H9 (cell line): Measurements from ENCODE around the gene SGO1. TPM values are rescaled to one million over a fixed set of nuclear protein-coding genes. Genes with fewer than 3 reads are reported as not detected.

Experiments
- DNase-seq: peaks from one replicate; pipeline ENCODE4 v3.0.0-alpha.2; 2017
- H2AFZ ChIP-seq: one replicate; pipeline ENCODE4 v1.6.1; 2013; ENCODE audit warnings: mild to moderate bottlenecking, low read length, control low read depth, moderate library complexity
- H2AK5ac ChIP-seq: 2 replicates; pipeline ENCODE4 v1.6.1; 2013; ENCODE audit warnings: low read length, control low read depth, mixed read lengths; ENCODE audit not compliant: insufficient read length
- H2BK120ac ChIP-seq: one replicate; pipeline ENCODE4 v1.6.1; 2013; ENCODE audit warnings: low read depth, mild to moderate bottlenecking, low read length, control low read depth, inconsistent platforms; ENCODE audit not compliant: poor library complexity, severe bottlenecking
- H2BK12ac ChIP-seq: 2 replicates; pipeline ENCODE4 v1.6.1; 2013; ENCODE audit warnings: low read length, control low read depth, mixed read lengths, low read depth; ENCODE audit not compliant: insufficient read length
- H2BK15ac ChIP-seq: 2 replicates; pipeline ENCODE4 v1.6.1; 2013; ENCODE audit warnings: low read depth, low read length, control low read depth
- H2BK20ac ChIP-seq: one replicate; pipeline ENCODE4 v1.6.1; 2013; ENCODE audit warnings: low read depth, mild to moderate bottlenecking, low read length, control low read depth, inconsistent platforms; ENCODE audit not compliant: poor library complexity, severe bottlenecking
- H2BK5ac ChIP-seq: 2 replicates; pipeline ENCODE4 v1.6.1; 2013; ENCODE audit warnings: low read length, control low read depth, mixed read lengths; ENCODE audit not compliant: insufficient read length
- H3K14ac ChIP-seq: 2 replicates; pipeline ENCODE4 v1.6.1; 2013; ENCODE audit warnings: low read length, control low read depth; ENCODE audit not compliant: insufficient read depth
- H3K18ac ChIP-seq: 2 replicates; pipeline ENCODE4 v1.6.1; 2013; ENCODE audit warnings: low read depth, mild to moderate bottlenecking, mixed read lengths, low read length, control low read depth; ENCODE audit not compliant: insufficient read length
- H3K23ac ChIP-seq: 2 replicates; pipeline ENCODE4 v1.6.1; 2013; ENCODE audit warnings: low read length, control low read depth, mixed read lengths, low read depth; ENCODE audit not compliant: insufficient read length
- H3K23me2 ChIP-seq: 2 replicates; pipeline ENCODE4 v1.6.1; 2013; ENCODE audit warnings: low read depth, mild to moderate bottlenecking, mixed read lengths, low read length, control low read depth; ENCODE audit not compliant: insufficient read length, poor library complexity, severe bottlenecking
- H3K27ac ChIP-seq: 2 replicates; pipeline ENCODE4 v1.5.1; 2013; ENCODE audit warnings: low read length, control low read depth, mixed read lengths, low read depth; ENCODE audit not compliant: insufficient read length
- H3K27me3 ChIP-seq: 2 replicates; pipeline ENCODE4 v1.6.1; 2013; ENCODE audit warnings: low read length, control low read depth, inconsistent platforms; ENCODE audit not compliant: insufficient read depth
- H3K4ac ChIP-seq: 2 replicates; pipeline ENCODE4 v1.6.1; 2013; ENCODE audit warnings: low read depth, mild to moderate bottlenecking, control low read depth, inconsistent platforms, low read length, moderate library complexity
- H3K4me1 ChIP-seq: 2 replicates; pipeline ENCODE4 v1.6.1; 2013; ENCODE audit warnings: low read length, control low read depth, inconsistent platforms; ENCODE audit not compliant: insufficient read depth
- H3K4me2 ChIP-seq: 2 replicates; pipeline ENCODE4 v1.6.1; 2013; ENCODE audit warnings: low read length, control low read depth, mixed read lengths; ENCODE audit not compliant: insufficient read length, insufficient read depth
- H3K56ac ChIP-seq: 2 replicates; pipeline ENCODE4 v1.6.1; 2013; ENCODE audit warnings: low read depth, mild to moderate bottlenecking, mixed read lengths, low read length, control low read depth; ENCODE audit not compliant: insufficient read length
- H3K79me1 ChIP-seq: 2 replicates; pipeline ENCODE4 v1.6.1; 2013; ENCODE audit warnings: low read depth, mild to moderate bottlenecking, moderate library complexity, low read length, control low read depth, inconsistent platforms; ENCODE audit not compliant: insufficient read depth, poor library complexity, severe bottlenecking
- H3K79me2 ChIP-seq: 2 replicates; pipeline ENCODE4 v1.6.1; 2013; ENCODE audit warnings: low read length, control low read depth, inconsistent platforms; ENCODE audit not compliant: insufficient read depth
- H3K9ac ChIP-seq: 2 replicates; pipeline ENCODE4 v1.6.1; 2013; ENCODE audit warnings: low read length, control low read depth, mixed read lengths; ENCODE audit not compliant: insufficient read length; ENCODE audit errors: extremely low read depth
- H3K9me3 ChIP-seq: one replicate; pipeline ENCODE4 v1.6.1; 2013; ENCODE audit warnings: low read depth, low read length, inconsistent platforms; ENCODE audit not compliant: control insufficient read depth
- H3T11ph ChIP-seq: one replicate; pipeline ENCODE4 v1.6.1; 2013; ENCODE audit warnings: mild to moderate bottlenecking, low read length, control low read depth, inconsistent platforms
- H4K20me1 ChIP-seq: one replicate; pipeline ENCODE4 v1.6.1; 2013; ENCODE audit not compliant: control insufficient read depth, insufficient read length, insufficient read depth
- H4K5ac ChIP-seq: 2 replicates; pipeline ENCODE4 v1.6.1; 2013; ENCODE audit warnings: low read depth, mild to moderate bottlenecking, mixed read lengths, low read length, control low read depth; ENCODE audit not compliant: insufficient read length
- H4K8ac ChIP-seq: replicated peaks from 2 replicates; pipeline ENCODE4 v1.6.1; 2013; ENCODE audit warnings: low read length, control low read depth, mixed read lengths, low read depth; ENCODE audit not compliant: insufficient read length
- H4K91ac ChIP-seq: 2 replicates; pipeline ENCODE4 v1.6.1; 2013; ENCODE audit warnings: low read depth, mild to moderate bottlenecking, moderate library complexity, mixed read lengths, low read length, control low read depth; ENCODE audit not compliant: insufficient read length
- H3K27ac Mint-ChIP-seq, 3 experiments: 2 replicates in 2 of 3; 3 replicates in 1 of 3; pipeline ENCODE4 v1.8.0; 2020 to 2021; ENCODE audit warnings: mixed read lengths in 3 of 3, mild to moderate bottlenecking in 1 of 3, moderate library complexity in 1 of 3
- H3K27me3 Mint-ChIP-seq: 2 replicates; pipeline ENCODE4 v1.8.0; 2021; ENCODE audit warnings: low read depth, mild to moderate bottlenecking, moderate library complexity, mixed read lengths
- H3K36me3 Mint-ChIP-seq, 3 experiments: 2 replicates in 2 of 3; 3 replicates in 1 of 3; pipeline ENCODE4 v1.8.0; 2020 to 2021; ENCODE audit warnings: low read depth in 3 of 3, mixed read lengths in 3 of 3; ENCODE audit not compliant: insufficient read depth in 1 of 3
- H3K4me1 Mint-ChIP-seq, 2 experiments: 2 replicates each; pipeline ENCODE4 v1.8.0; 2020; ENCODE audit warnings: mixed read lengths in 2 of 2
- H3K4me3 Mint-ChIP-seq, 2 experiments: 2 replicates in 1 of 2; 3 replicates in 1 of 2; pipeline ENCODE4 v1.8.0; 2020 to 2021; ENCODE audit warnings: mild to moderate bottlenecking in 2 of 2, mixed read lengths in 2 of 2, moderate library complexity in 1 of 2
- H3K9me3 Mint-ChIP-seq, 2 experiments: 2 replicates in 1 of 2; 3 replicates in 1 of 2; pipeline ENCODE4 v1.8.0; 2020; ENCODE audit warnings: mild to moderate bottlenecking in 2 of 2, mixed read lengths in 2 of 2, moderate library complexity in 1 of 2
- WGBS: extraction: QIAGEN DNeasy Blood & Tissue Kit; methylation state at CpG from one replicate; pipeline ENCODE4 v1.1.7; 2013; ENCODE audit warnings: missing lambda C conversion rate, low lambda C conversion rate, mixed read lengths; ENCODE audit not compliant: insufficient read length; ENCODE audit errors: extremely low coverage; 5-methylcytosine and 5-hydroxymethylcytosine counted together
- total RNA-seq: library from RNA; stranded (reverse); gene quantifications from 2 replicates; pipeline ENCODE4 v1.2.1, GENCODE V29; 2021
- TF ChIP-seq, protein P1 (sequence below): fragments of 200-600 bp; sonication (generic); conservative IDR thresholded peaks from 3 replicates; pipeline ENCODE4 v1.8.0; 2021; ENCODE audit warnings: antibody characterized with exemption, mild to moderate bottlenecking

Gene SGO1
- total RNA-seq, 1 experiment from 2014 or later: 30.7 TPM

DNA sequence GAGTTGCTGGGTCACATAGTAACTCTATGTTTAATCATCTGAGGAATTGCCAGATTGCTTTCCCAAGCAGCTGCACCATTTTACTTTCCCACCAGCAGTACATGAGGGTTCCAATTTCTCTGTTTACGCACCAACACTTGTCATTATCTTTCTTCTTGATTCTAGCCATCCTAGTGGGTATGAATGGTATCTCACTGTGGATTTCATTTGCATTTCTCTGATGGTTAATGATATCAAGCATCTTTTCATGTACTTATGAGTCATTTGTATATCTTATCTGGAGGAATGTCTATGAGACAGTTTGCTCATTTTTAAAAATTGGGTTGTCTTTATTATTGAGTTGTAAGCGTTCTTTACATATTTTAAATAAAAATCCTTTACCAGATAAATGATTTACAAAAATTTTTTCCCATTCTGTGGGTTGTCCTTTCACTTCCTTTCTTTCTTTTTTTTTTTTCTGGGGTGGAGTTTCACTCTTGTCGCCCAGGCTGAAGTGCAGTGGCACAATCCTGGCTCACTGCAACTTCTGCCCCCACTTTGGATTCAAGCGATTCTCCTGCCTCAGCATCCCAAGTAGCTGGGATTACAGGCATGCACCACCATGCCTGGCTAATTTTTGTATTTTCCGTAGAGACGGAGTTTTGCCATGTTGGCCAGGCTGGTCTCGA, 8.9 kb upstream of the SGO1 start:
- H3K23me2 ChIP-seq: no peaks in the 10 kb centered on the region
- H3K4me1 ChIP-seq: no peaks in the 10 kb centered on the region
- H3K56ac ChIP-seq: no peak overlapping the region
- H4K5ac ChIP-seq: no peak overlapping the region
- DNase-seq: no peak
- H2BK12ac ChIP-seq: no peak overlapping the region
- no peak overlapping the region for H3K23ac ChIP-seq
- H3K27me3 ChIP-seq: no peaks in the 10 kb centered on the region
- no peak overlapping the region for H3K4me2 ChIP-seq
- H3K9me3 Mint-ChIP-seq: no peaks in the 10 kb centered on the region
- TF ChIP-seq, protein P1, sequence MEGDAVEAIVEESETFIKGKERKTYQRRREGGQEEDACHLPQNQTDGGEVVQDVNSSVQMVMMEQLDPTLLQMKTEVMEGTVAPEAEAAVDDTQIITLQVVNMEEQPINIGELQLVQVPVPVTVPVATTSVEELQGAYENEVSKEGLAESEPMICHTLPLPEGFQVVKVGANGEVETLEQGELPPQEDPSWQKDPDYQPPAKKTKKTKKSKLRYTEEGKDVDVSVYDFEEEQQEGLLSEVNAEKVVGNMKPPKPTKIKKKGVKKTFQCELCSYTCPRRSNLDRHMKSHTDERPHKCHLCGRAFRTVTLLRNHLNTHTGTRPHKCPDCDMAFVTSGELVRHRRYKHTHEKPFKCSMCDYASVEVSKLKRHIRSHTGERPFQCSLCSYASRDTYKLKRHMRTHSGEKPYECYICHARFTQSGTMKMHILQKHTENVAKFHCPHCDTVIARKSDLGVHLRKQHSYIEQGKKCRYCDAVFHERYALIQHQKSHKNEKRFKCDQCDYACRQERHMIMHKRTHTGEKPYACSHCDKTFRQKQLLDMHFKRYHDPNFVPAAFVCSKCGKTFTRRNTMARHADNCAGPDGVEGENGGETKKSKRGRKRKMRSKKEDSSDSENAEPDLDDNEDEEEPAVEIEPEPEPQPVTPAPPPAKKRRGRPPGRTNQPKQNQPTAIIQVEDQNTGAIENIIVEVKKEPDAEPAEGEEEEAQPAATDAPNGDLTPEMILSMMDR: no peak
- H3K9ac ChIP-seq: no peak overlapping the region
- H4K91ac ChIP-seq: no peak overlapping the region
- H3T11ph ChIP-seq: no peak overlapping the region
- H2BK5ac ChIP-seq: no peak overlapping the region
- no peaks in the 10 kb centered on the region for H3K36me3 Mint-ChIP-seq
- H3K4ac ChIP-seq: no peak overlapping the region
- H3K14ac ChIP-seq: no peak overlapping the region
- no peak overlapping the region for H2BK15ac ChIP-seq
- H3K27ac Mint-ChIP-seq: no peak overlapping the region
- H3K27ac ChIP-seq: no peak overlapping the region
- no peaks in the 10 kb centered on the region for H3K9me3 ChIP-seq
- H2AFZ ChIP-seq: no peak overlapping the region
- no peak overlapping the region for H3K4me3 Mint-ChIP-seq
- no peaks in the 10 kb centered on the region for H3K79me2 ChIP-seq
- no peak overlapping the region for H4K8ac ChIP-seq
- H3K4me1 Mint-ChIP-seq: peaks cover 3 to 6% of the 10 kb centered on the region in 2 experiments; a peak in 2 of 4 replicates
- no peaks in the 10 kb centered on the region for H3K79me1 ChIP-seq
- H4K20me1 ChIP-seq: no peaks in the 10 kb centered on the region
- H3K27me3 Mint-ChIP-seq: no peaks in the 10 kb centered on the region
- no peak overlapping the region for H2AK5ac ChIP-seq
- H3K18ac ChIP-seq: no peak overlapping the region
- H2BK20ac ChIP-seq: no peak overlapping the region
- H2BK120ac ChIP-seq: no peak overlapping the region
- WGBS: no CpG with 5 or more reads among the region's 7 CpGs
